Cardiac muscle cell (in vitro differentiated cells and primary cell): ENCODE results near the gene CACNA2D4. TPM values are rescaled to one million over a fixed set of nuclear protein-coding genes. Genes with fewer than 3 reads are reported as not detected.

Experiments used
- DNase-seq, 2 donors: peaks; one replicate each; pipeline versions ENCODE4 v3.0.0 to v3.0.0-alpha.2; 2010 to 2017; ENCODE audit warnings: low read depth in 1 of 2, low spot score in 1 of 2
- H3K27ac ChIP-seq: fragments of 200-600 bp; sonication (generic); 2 replicates; pipeline ENCODE4 v1.5.1; 2016
- H3K27me3 ChIP-seq: fragments of 200-600 bp; sonication (generic); 2 replicates; pipeline ENCODE4 v1.6.0; 2016; ENCODE audit warnings: control low read depth
- H3K36me3 ChIP-seq: fragments of 200-600 bp; sonication (generic); 2 replicates; pipeline ENCODE4 v1.5.1; 2016; ENCODE audit warnings: control low read depth
- H3K4me1 ChIP-seq: fragments of 200-600 bp; sonication (generic); 2 replicates; pipeline ENCODE4 v1.8.1; 2017; ENCODE audit warnings: low read depth, mild to moderate bottlenecking, mixed run types
- H3K4me3 ChIP-seq: fragments of 200-600 bp; sonication (generic); 2 replicates; pipeline ENCODE4 v1.5.1; 2016; ENCODE audit warnings: mild to moderate bottlenecking
- H3K9me3 ChIP-seq: fragments of 200-600 bp; sonication (generic); 2 replicates; pipeline ENCODE4 v1.5.1; 2017; ENCODE audit warnings: low read depth, mild to moderate bottlenecking, control low read depth
- polyA plus RNA-seq: library from polyadenylated mRNA; unstranded; fragments of >200 nt; fragmentation: Nextera tagmentation; extraction: Ambion mirVana; gene quantifications from 2 replicates; pipeline ENCODE4 v1.2.1, GENCODE V29; 2016
- total RNA-seq: library from RNA; depleted of rRNA; stranded (reverse); fragments of >200 nt; gene quantifications from 2 replicates; pipeline ENCODE4 v1.2.3, GENCODE V29; 2016
- TF ChIP-seq, protein P1 (sequence below): IDR thresholded peaks from 2 replicates; pipeline ENCODE4 v1.5.1; 2012; ENCODE audit warnings: low read depth, mild to moderate bottlenecking, low read length

Gene CACNA2D4
- total and polyA plus RNA-seq, 2 experiments from 2014 or later, result 0.39 to 1.3 TPM

DNA sequence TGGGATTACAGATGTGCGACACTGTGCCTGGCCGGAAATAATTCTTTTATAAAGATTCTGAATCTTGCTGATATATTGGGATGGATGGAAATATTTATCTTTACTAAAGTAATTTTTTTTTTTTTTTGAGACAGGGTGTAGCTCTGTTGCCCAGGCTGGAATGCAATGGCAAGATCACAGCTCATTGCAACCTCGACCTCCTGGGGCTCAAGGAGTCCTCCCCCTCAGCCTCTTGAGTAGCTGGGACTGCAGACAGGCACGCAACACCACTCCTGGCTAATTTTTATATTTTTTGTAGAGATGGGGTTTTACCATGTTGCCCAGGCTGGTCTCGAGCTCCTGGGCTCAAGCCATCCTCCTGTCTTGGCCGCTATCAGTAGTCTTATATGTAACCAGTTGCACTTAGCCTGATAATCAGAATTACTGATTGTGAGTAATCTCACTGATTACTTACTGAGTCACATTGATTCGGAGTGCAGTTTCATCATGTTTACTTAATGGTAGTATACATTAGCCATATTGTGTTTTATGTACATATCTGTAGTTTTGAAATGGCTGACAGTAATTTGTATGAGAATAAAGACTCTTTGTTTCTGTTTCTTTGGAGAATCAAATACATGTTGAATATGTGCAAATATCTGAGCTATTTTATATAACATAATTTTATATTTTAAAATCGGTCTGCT is 148.5 kb downstream of the CACNA2D4 start:
- no peak overlapping the region for H3K4me3 ChIP-seq
- TF ChIP-seq, protein P1, sequence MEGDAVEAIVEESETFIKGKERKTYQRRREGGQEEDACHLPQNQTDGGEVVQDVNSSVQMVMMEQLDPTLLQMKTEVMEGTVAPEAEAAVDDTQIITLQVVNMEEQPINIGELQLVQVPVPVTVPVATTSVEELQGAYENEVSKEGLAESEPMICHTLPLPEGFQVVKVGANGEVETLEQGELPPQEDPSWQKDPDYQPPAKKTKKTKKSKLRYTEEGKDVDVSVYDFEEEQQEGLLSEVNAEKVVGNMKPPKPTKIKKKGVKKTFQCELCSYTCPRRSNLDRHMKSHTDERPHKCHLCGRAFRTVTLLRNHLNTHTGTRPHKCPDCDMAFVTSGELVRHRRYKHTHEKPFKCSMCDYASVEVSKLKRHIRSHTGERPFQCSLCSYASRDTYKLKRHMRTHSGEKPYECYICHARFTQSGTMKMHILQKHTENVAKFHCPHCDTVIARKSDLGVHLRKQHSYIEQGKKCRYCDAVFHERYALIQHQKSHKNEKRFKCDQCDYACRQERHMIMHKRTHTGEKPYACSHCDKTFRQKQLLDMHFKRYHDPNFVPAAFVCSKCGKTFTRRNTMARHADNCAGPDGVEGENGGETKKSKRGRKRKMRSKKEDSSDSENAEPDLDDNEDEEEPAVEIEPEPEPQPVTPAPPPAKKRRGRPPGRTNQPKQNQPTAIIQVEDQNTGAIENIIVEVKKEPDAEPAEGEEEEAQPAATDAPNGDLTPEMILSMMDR, result no peak

DNA sequence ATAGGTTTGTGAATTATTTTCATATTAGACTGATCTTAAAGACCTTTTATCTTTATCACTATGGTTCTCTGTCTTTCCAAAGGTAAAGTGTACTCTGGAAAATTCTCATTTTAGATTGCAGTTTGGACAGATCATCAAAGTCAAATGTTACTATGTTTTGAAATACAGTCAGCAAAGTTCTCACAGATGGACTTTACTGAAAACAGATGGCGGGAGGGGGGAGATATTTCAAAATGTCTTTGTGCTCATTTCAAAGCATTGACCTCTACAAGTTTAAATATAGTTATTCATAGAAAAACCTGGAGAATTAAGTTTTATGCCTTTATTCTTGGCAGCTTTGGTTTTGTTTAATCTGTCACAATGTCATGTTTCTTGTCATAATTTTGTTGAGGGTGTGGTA is 149.8 kb downstream of the CACNA2D4 start:
- no peaks in the 10 kb centered on the region for H3K36me3 ChIP-seq

More for the DNA sequence above, 148.5 kb downstream of the CACNA2D4 start:
- Histone ChIP-seq H3K9me3 (no peaks in the 10 kb centered on the region), H3K27ac (no peak overlapping the region), H3K36me3 (no peaks in the 10 kb centered on the region), H3K4me1 (peaks cover 9% of the 10 kb centered on the region), H3K27me3 (no peaks in the 10 kb centered on the region)
- DNase-seq, result peak in 1 of 2 donors; percentile 60

DNA sequence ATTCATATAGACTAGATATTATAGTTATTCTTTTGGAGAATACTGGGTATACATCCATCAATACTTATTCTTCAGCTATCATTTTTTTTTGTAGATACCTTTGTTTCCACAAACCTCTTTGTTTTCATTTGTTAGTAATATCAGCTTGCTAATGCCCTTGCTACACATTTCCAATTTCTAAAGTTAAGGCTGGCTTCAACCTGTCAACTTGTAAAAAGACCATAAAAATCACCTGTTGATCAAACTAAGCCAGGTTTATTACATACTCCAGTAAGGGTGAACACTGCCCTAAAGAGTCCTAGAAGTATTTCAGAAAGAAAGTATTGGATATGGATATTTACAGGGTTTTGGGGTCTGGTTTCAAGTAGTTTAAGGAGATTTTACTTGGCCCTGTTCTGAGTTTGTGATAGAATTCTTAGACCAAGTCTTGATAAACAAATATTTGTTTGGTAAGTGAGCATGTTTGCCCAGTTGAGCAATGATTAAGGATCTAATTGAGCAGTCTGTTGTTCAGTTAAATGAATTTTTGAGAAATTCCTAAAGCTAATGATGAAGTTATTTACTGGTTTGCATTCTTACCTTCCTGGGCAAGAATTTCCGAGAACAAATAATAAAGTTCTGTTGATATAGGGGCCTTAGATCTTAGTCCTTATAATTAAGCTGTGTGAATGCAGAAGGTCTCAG is 150.9 kb downstream of the CACNA2D4 start:
- Histone ChIP-seq H3K9me3 (no peaks in the 10 kb centered on the region), H3K27ac (no peak overlapping the region), H3K4me3 (no peak overlapping the region), H3K27me3 (no peaks in the 10 kb centered on the region), H3K4me1 (no peaks in the 10 kb centered on the region), H3K36me3 (no peaks in the 10 kb centered on the region)
- no peak for DNase-seq
- TF ChIP-seq, protein P1, result no peak

More for the DNA sequence above, 149.8 kb downstream of the CACNA2D4 start:
- Histone ChIP-seq H3K4me3 (no peak overlapping the region), H3K9me3 (no peaks in the 10 kb centered on the region), H3K27me3 (no peaks in the 10 kb centered on the region), H3K4me1 (no peaks in the 10 kb centered on the region), H3K27ac (no peak overlapping the region)
- DNase-seq, result no peak
- TF ChIP-seq, protein P1, result no peak

DNA sequence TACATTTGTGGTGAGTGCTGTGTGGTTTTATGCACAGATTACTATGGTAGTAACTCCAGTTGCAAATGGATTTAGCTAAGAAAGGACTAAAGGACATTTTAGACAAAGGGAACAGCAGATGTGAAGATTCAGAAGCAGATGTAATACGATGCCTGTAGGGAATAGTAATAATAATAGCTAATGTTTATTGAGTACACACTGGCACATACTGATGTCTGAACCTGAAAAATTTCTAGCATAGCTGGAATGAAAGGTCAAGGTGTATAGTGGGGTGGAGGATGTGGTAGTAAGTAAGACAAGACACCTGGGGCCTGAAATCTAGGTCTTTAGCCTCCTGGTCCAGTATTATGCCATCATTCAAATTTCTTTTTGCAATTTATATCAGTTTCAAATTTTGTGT is 152.3 kb downstream of the CACNA2D4 start:
- DNase-seq, result no peak
- Histone ChIP-seq H3K27me3 (no peaks in the 10 kb centered on the region), H3K4me3 (no peak overlapping the region), H3K4me1 (peaks cover 4% of the 10 kb centered on the region), H3K9me3 (no peaks in the 10 kb centered on the region), H3K36me3 (no peaks in the 10 kb centered on the region), H3K27ac (no peak overlapping the region)
- TF ChIP-seq, protein P1, result no peak

DNA sequence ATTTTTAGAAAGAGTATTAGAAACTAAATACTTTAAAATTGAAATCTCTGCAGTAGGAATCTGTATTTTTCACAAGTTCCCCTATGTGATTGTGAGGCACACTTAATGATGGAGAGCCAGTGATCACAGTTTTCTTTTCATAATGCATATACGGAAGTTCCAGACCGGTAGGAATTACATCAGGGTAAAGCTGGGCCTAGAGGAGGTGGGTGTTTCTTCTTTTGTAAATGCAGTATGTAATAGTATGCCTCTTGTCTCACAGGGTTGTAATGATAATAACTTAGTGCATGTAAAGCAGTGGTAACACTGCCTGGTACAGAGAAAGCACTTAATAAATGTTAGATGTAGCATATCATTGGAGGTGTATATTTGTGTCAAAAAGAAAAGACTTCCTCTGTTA is 155.3 kb downstream of the CACNA2D4 start:
- H3K27me3 ChIP-seq, result no peaks in the 10 kb centered on the region
- H3K36me3 ChIP-seq, result no peaks in the 10 kb centered on the region
- H3K27ac ChIP-seq, result peak overlapping the region; percentile 41
- no peaks in the 10 kb centered on the region for H3K9me3 ChIP-seq
- no peak overlapping the region for H3K4me3 ChIP-seq
- peaks cover 4% of the 10 kb centered on the region for H3K4me1 ChIP-seq
- TF ChIP-seq, protein P1, result no peak
- DNase-seq, result no peak
